ENCODE measurements around the gene TRAM2. TPM values are rescaled to one million over a fixed set of nuclear protein-coding genes. Genes with fewer than 3 reads are reported as not detected.

Gene TRAM2
- total and polyA plus RNA-seq, 2 of the 4 experiments (the other 2 are of a cell fraction), result 77.2 to 95.7 TPM

DNA sequence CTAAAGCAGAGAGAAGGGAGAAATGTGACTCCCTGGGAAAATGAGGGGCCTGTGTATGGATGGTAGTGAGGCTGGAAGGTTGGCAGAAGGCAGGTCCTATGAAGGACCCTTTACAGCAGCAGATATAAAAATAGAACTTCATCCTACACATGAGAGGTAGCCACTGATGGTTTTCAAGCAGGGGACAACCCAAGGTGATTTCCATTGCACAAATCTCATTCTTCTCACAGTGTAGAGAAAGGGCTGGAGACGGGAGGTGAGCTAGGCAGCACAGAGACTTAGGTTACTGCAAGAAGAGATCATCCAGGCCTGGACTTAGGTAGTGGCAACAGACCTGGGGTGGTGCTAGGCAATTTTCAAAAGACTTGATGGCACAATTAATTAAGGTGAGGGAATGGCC, 30.7 kb downstream of the TRAM2 start:
- Histone ChIP-seq H3K9me3 (ENCODE audit: control insufficient read depth, insufficient read depth, low read length) (no peaks in the 10 kb centered on the region), H3K4me1 (ENCODE audit: control insufficient read depth, insufficient read depth, low read length) (peaks cover 66% of the 10 kb centered on the region), H3K27ac (ENCODE audit: insufficient read depth, low read length) (peak overlapping the region; percentile 79; the same call in 1 of the 2 replicates), H2AK5ac (ENCODE audit: low read depth, low read length) (peak overlapping the region; percentile 90), H4K5ac (ENCODE audit: low read depth, low read length) (peak overlapping the region; percentile 54; the same call in 1 of the 2 replicates), H3K56ac (ENCODE audit: extremely low read depth, insufficient read depth, low read length) (no peak overlapping the region; the same call in 1 of the 2 replicates), H2BK15ac (ENCODE audit: low read depth, low read length) (peak overlapping the region; percentile 66; the same call in 2 of the 3 replicates), H4K20me1 (ENCODE audit: insufficient read depth, low read length) (peaks cover 31% of the 10 kb centered on the region), H3K36me3 (ENCODE audit: control insufficient read depth, insufficient read depth, low read length) (peaks cover 10% of the 10 kb centered on the region; the same call in 1 of the 2 replicates), H2AFZ (replicated peaks; ENCODE audit: low read length, poor library complexity) (no peak overlapping the region), H2BK120ac (ENCODE audit: low read depth, low read length) (peak overlapping the region; percentile 97), H3K79me1 (ENCODE audit: low read depth in 1 of 2, low read length in 2 of 2) (peaks cover 37 to 91% of the 10 kb centered on the region in 2 experiments; a peak in 3 of 4 replicates), H4K8ac (ENCODE audit: low read depth in 2 of 2, low read length in 2 of 2) (peak overlapping the region; percentile 69 to 88), H3K4me3 (ENCODE audit: insufficient read depth, low read depth, low read length) (no peak overlapping the region), H3K4me2 (ENCODE audit: low read depth, low read length) (no peak overlapping the region), H3K14ac (replicated peaks; ENCODE audit: low read depth, low read length) (peak overlapping the region; percentile 69), H3K9me1 (ENCODE audit: insufficient read depth, low read length) (peaks cover 62% of the 10 kb centered on the region), H4K91ac (ENCODE audit: insufficient read depth, low read depth, low read length) (peak overlapping the region; percentile 90), H3K23ac (ENCODE audit: low read depth, low read length) (peak overlapping the region; percentile 97), H3K27me3 (ENCODE audit: control insufficient read depth, insufficient read depth, low read length) (no peaks in the 10 kb centered on the region), H2AK9ac (replicated peaks; ENCODE audit: low read depth, low read length, poor library complexity) (peak overlapping the region; percentile 69), H2BK20ac (ENCODE audit: low read depth, low read length) (peak overlapping the region; percentile 71), H3K4ac (ENCODE audit: low read depth, low read length) (peak overlapping the region; percentile 98), H3K9ac (ENCODE audit: low read depth, low read length) (no peak overlapping the region), H2BK5ac (ENCODE audit: low read depth, low read length, poor library complexity, severe bottlenecking) (peak overlapping the region; percentile 97), H3K18ac (ENCODE audit: low read depth, low read length) (peak overlapping the region; percentile 54; the same call in 1 of the 2 replicates)
- dilution Hi-C loops (cut with HindIII; ENCODE audit: low sequenced_read_pairs, unreplicated experiment), result no loop called here
- ChIA-PET POLR2A (ENCODE audit: unreplicated experiment) (no interaction called here), CTCF (no interaction called here)
- ATAC-seq (ENCODE audit: low read depth), result no peak
- WGBS, 2 experiments (ENCODE audit: extremely low coverage in 2 of 2, insufficient read length in 1 of 2), result no CpG with 5 or more reads among the region's 1 CpG
- no peak for DNase-seq
- no TSS peak for BruUV-seq (replicated peaks)
- in situ Hi-C loops (cut with MboI; ENCODE audit: low sequenced_read_pairs), result no loop called here
- TF ChIP-seq CHD1 (IDR thresholded peaks at IDR 0.05; ENCODE audit: low read depth, low read length) (no peak), POLR2A (IDR thresholded peaks at IDR 0.05; ENCODE audit: low read depth, low read length) (no peak), MAZ (IDR thresholded peaks at IDR 0.05; ENCODE audit: borderline replicate concordance, low read depth, low read length) (no peak), BHLHE40 (IDR thresholded peaks at IDR 0.05; ENCODE audit: low read depth, low read length) (no peak), FOS (IDR thresholded peaks at IDR 0.05; ENCODE audit: low read depth, low read length) (no peak)
- intact Hi-C loops (cut with micrococcal nuclease), result no loop called here

Measured in IMR-90 (cell line).